GM18505 (cell line): ENCODE measurements around the gene MYCBPAP.

ENCODE experiments used
- ATAC-seq: cut with Tn5 transposase; IDR thresholded peaks from one replicate; pipeline ENCODE4 v1.9.1; 2021; ENCODE audit not compliant: unreplicated experiment
- POLR2A ChIP-seq: IDR thresholded peaks from 4 replicates; pipeline ENCODE4 v1.6.1; 2011; ENCODE audit warnings: borderline replicate concordance; ENCODE audit not compliant: insufficient read depth, insufficient read length; ENCODE audit errors: extremely low read depth

The MYCBPAP gene

GRCh38 chr17:50476545-50477315, 31.5 kb upstream of the MYCBPAP start:
- no peak for ATAC-seq

GRCh38 chr17:50477976-50478375, 30.3 kb upstream of the MYCBPAP start:
- no peak for ATAC-seq

More at GRCh38 chr17:50476545-50477315, 31.5 kb upstream of the MYCBPAP start:
- no peak for TF ChIP-seq POLR2A

GRCh38 chr17:50478391-50479381, 29.6 kb upstream of the MYCBPAP start, which contains the start of gene RSAD1:
Gene RSAD1 (plus strand): TSS chr17:50478860. CDS start chr17:50478885, 25 bp downstream.
- ATAC-seq, result peak; percentile 90
- TF ChIP-seq POLR2A, result peak; percentile 92

More at GRCh38 chr17:50477976-50478375, 30.3 kb upstream of the MYCBPAP start:
- TF ChIP-seq POLR2A, result no peak

- no peak for TF ChIP-seq POLR2A
- ATAC-seq, result peak; percentile 28
Measured at GRCh38 chr17:50479522-50480141, 28.6 kb upstream of the MYCBPAP start.

- ATAC-seq, result no peak
- TF ChIP-seq POLR2A, result no peak
Measured at GRCh38 chr17:50480142-50480764, 28.0 kb upstream of the MYCBPAP start.

- no peak for ATAC-seq
Measured at GRCh38 chr17:50480854-50481490, 27.3 kb upstream of the MYCBPAP start.

GRCh38 chr17:50481648-50482047, 26.6 kb upstream of the MYCBPAP start:
- TF ChIP-seq POLR2A, result no peak

More at GRCh38 chr17:50480854-50481490, 27.3 kb upstream of the MYCBPAP start:
- TF ChIP-seq POLR2A, result no peak

GRCh38 chr17:50482110-50482509, 26.1 kb upstream of the MYCBPAP start:
- ATAC-seq, result no peak
- TF ChIP-seq POLR2A, result no peak

More at GRCh38 chr17:50481648-50482047, 26.6 kb upstream of the MYCBPAP start:
- ATAC-seq, result no peak

- no peak for TF ChIP-seq POLR2A
- ATAC-seq, result no peak
Measured at GRCh38 chr17:50482516-50482915, 25.7 kb upstream of the MYCBPAP start.

- no peak for ATAC-seq
- TF ChIP-seq POLR2A, result no peak
Measured at GRCh38 chr17:50483266-50483665, 25.0 kb upstream of the MYCBPAP start.

- ATAC-seq, result no peak
- no peak for TF ChIP-seq POLR2A
Measured at GRCh38 chr17:50484386-50485155, 23.7 kb upstream of the MYCBPAP start.
